Stomach (tissue), 9 donors: ENCODE data around the gene ADAMTSL3. TPM values are rescaled to one million over a fixed set of nuclear protein-coding genes. Genes with fewer than 3 reads are reported as not detected.

Experiments
- DNase-seq, 2 donors: peaks; one replicate each; pipeline versions ENCODE4 v3.0.0 to v3.0.0-alpha.2; 2013 to 2019
- H3K27ac ChIP-seq, 5 donors: fragments of 200-600 bp in 4 of 5; sonication (generic) in 4 of 5; one replicate each; pipeline ENCODE4 v1.5.1; 2013 to 2019; ENCODE audit warnings: mild to moderate bottlenecking in 1 of 5, moderate library complexity in 1 of 5
- H3K27me3 ChIP-seq, 3 donors: fragments of 200-600 bp; sonication (generic); one replicate each; pipeline ENCODE4 v1.5.1; 2017 to 2019; ENCODE audit warnings: mixed run types in 1 of 3
- H3K36me3 ChIP-seq, 4 donors: fragments of 200-600 bp; sonication (generic); 1 replicate in 3 of 4; 2 replicates in 1 of 4; pipeline ENCODE4 v1.5.1; 2016 to 2019
- H3K4me1 ChIP-seq, 4 donors: fragments of 200-600 bp; sonication (generic); one replicate each; pipeline ENCODE4 v1.5.1; 2016 to 2019
- H3K4me3 ChIP-seq, 4 donors: fragments of 200-600 bp; sonication (generic) in 3 of 4; one replicate each; pipeline ENCODE4 v1.5.1; 2016 to 2019; ENCODE audit warnings: mild to moderate bottlenecking in 1 of 4
- H3K9me3 ChIP-seq, 4 donors: fragments of 200-600 bp; sonication (generic); one replicate each; pipeline ENCODE4 v1.5.1; 2016 to 2019
- EP300 ChIP-seq: sonication (generic); formaldehyde crosslinking; IDR thresholded peaks from one replicate; pipeline ENCODE4 v1.6.1; 2017; ENCODE audit warnings: antibody characterized with exemption
- POLR2A ChIP-seq, 4 donors: fragments of 450-650 bp; IDR thresholded peaks; one replicate each; pipeline ENCODE4 v1.6.1; 2016; ENCODE audit warnings: antibody characterized with exemption in 4 of 4, control low read depth in 2 of 4, mild to moderate bottlenecking in 1 of 4, moderate library complexity in 1 of 4
- POLR2AphosphoS5 ChIP-seq, 3 donors: sonication (generic); formaldehyde crosslinking; IDR thresholded peaks; one replicate each; pipeline ENCODE4 v1.6.1; 2016; ENCODE audit warnings: antibody characterized with exemption in 3 of 3
- WGBS, 5 donors: extraction: QIAGEN DNeasy Blood & Tissue Kit in 3 of 5; methylation state at CpG; one replicate each; pipeline versions ENCODE4 v1.1.5 to v1.1.7; 2013 to 2018; 5-methylcytosine and 5-hydroxymethylcytosine counted together
- intact Hi-C: fragments of 100-400 bp; cut with DNase I; formaldehyde crosslinking; loops from one replicate; pipeline ENCODE4 v1.15.1; 2023; ENCODE audit warnings: low total_unique reads
- polyA plus RNA-seq, 3 donors: library from polyadenylated mRNA; stranded (reverse); fragments of 200-250 nt; gene quantifications; one replicate each; pipeline ENCODE4 v1.2.3, GENCODE V29; 2013
- total RNA-seq, 5 donors: library from RNA; depleted of rRNA; stranded (reverse); fragments of >200 nt; gene quantifications; one replicate each; pipeline versions ENCODE4 v1.1.0 to v1.2.3, GENCODE V29; 2014 to 2016
- TF ChIP-seq, protein P1 (sequence below), 7 experiments: fragments of 450-650 bp in 4 of 7; fragments of 200-600 bp in 3 of 7; sonication (generic) in 3 of 7; IDR thresholded peaks; one replicate each; pipeline ENCODE4 v1.5.1; 2016 to 2019; ENCODE audit warnings: antibody characterized with exemption in 7 of 7, control low read depth in 2 of 7, mild to moderate bottlenecking in 1 of 7
- donor health status: healthy with polysubstance abuse.
- donor health status: Bipolar disorder and iron deficiency.
- donor health status: healthy.

ADAMTSL3 gene
- total and polyA plus RNA-seq, 8 donors, result 1.1 to 54.9 (median 6.0) TPM

DNA sequence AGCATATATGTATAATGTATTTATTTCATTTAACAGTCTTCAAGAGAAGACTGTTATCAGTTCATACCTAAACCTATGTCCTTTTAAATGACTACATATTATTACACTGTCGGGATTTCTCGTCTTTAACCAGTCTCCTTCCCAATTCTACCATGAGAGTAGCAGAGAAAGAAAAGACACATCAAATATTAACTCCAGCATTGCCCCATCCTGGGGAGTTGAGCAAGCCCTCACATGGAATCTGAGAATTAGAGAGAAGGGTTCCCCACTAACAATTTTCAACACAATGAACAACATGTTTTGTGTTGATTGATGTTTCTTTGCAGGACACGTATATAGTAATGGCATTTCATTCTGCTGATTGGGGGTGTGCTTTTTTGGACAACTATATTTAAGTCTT, 257.4 kb downstream of the ADAMTSL3 start:
- H3K4me3 ChIP-seq, result no peak overlapping the region
- no peak for DNase-seq
- WGBS, 5 donors, result 63 to 97% (median 75%) methylated on average over 3 of the region's 3 CpGs
- peaks cover 0 to 11% (median 0%) of the 10 kb centered on the region in 4 donors for H3K36me3 ChIP-seq
- no peak overlapping the region for H3K27ac ChIP-seq
- peaks cover 0 to 9% (median 0%) of the 10 kb centered on the region in 4 donors for H3K9me3 ChIP-seq
- H3K4me1 ChIP-seq, result no peaks in the 10 kb centered on the region
- no peaks in the 10 kb centered on the region for H3K27me3 ChIP-seq
- TF ChIP-seq EP300 (no peak), POLR2A (IDR thresholded peaks at IDR 0.05) (no peak), POLR2AphosphoS5 (IDR thresholded peaks at IDR 0.05) (no peak)
- TF ChIP-seq, protein P1, sequence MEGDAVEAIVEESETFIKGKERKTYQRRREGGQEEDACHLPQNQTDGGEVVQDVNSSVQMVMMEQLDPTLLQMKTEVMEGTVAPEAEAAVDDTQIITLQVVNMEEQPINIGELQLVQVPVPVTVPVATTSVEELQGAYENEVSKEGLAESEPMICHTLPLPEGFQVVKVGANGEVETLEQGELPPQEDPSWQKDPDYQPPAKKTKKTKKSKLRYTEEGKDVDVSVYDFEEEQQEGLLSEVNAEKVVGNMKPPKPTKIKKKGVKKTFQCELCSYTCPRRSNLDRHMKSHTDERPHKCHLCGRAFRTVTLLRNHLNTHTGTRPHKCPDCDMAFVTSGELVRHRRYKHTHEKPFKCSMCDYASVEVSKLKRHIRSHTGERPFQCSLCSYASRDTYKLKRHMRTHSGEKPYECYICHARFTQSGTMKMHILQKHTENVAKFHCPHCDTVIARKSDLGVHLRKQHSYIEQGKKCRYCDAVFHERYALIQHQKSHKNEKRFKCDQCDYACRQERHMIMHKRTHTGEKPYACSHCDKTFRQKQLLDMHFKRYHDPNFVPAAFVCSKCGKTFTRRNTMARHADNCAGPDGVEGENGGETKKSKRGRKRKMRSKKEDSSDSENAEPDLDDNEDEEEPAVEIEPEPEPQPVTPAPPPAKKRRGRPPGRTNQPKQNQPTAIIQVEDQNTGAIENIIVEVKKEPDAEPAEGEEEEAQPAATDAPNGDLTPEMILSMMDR (IDR thresholded peaks at IDR 0.05), result no peak
- intact Hi-C loops, result no loop called here

DNA sequence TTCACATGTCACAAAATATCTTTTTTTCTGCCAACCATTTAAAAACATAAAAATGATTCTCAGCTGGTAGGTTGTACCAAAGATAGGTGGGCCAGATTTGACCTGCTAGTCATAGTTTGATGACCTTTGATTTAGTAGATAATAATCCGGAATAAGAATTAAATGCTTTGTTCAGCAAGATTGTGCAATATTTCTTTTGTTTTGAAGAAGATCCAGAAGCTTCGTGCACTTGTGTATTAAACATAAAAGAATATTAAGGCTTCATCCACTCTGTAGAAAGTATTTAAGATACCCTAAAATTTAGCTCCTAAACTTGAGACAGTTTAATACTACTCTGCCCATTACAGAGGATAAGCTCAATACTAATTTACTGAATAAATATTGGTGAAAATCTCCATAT, 258.4 kb downstream of the ADAMTSL3 start:
- H3K27me3 ChIP-seq, result no peaks in the 10 kb centered on the region
- no peak for TF ChIP-seq POLR2AphosphoS5 (IDR thresholded peaks at IDR 0.05)
- TF ChIP-seq POLR2A (IDR thresholded peaks at IDR 0.05), result no peak
- no peaks in the 10 kb centered on the region for H3K4me1 ChIP-seq
- no peak overlapping the region for H3K27ac ChIP-seq
- no peak for DNase-seq
- intact Hi-C loops, result no loop called here
- 70 to 81% (median 78%) methylated on average over 2 of the region's 2 CpGs for WGBS, 5 donors
- no peak overlapping the region for H3K4me3 ChIP-seq
- peaks cover 0 to 11% (median 0%) of the 10 kb centered on the region in 4 donors for H3K36me3 ChIP-seq
- peaks cover 0 to 9% (median 0%) of the 10 kb centered on the region in 4 donors for H3K9me3 ChIP-seq

DNA sequence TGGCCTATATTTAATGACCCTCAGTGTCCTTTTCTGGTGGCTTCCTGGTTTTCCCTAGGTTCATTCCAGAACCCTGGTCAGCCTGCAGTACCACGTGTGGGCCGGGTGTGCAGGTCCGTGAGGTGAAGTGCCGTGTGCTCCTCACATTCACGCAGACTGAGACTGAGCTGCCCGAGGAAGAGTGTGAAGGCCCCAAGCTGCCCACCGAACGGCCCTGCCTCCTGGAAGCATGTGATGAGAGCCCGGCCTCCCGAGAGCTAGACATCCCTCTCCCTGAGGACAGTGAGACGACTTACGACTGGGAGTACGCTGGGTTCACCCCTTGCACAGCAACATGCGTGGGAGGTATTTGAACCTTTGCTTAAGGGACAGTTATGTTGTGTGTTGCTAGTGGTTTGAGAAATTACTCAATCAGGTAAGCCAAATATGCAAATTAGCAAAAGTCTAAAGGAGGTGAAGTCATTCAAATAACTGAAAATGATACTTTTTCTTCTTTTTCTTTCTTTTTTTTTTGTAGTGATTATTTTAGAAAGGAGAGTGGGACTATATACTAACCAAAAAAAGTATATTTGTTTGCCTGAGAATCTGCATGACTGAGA, 259.2 kb downstream of the ADAMTSL3 start:
- Histone ChIP-seq H3K9me3 (peaks cover 0 to 9% (median 0%) of the 10 kb centered on the region in 4 donors), H3K4me3 (no peak overlapping the region), H3K27me3 (no peaks in the 10 kb centered on the region), H3K27ac (no peak overlapping the region), H3K4me1 (no peaks in the 10 kb centered on the region), H3K36me3 (peaks cover 0 to 11% (median 0%) of the 10 kb centered on the region in 4 donors)
- intact Hi-C loops, result no loop called here
- no peak for DNase-seq
- TF ChIP-seq EP300 (no peak), POLR2AphosphoS5 (IDR thresholded peaks at IDR 0.05) (no peak), POLR2A (IDR thresholded peaks at IDR 0.05) (no peak)
- TF ChIP-seq, protein P1 (IDR thresholded peaks at IDR 0.05), result no peak
- 85 to 98% (median 92%) methylated on average over 14 of the region's 14 CpGs for WGBS, 5 donors

DNA sequence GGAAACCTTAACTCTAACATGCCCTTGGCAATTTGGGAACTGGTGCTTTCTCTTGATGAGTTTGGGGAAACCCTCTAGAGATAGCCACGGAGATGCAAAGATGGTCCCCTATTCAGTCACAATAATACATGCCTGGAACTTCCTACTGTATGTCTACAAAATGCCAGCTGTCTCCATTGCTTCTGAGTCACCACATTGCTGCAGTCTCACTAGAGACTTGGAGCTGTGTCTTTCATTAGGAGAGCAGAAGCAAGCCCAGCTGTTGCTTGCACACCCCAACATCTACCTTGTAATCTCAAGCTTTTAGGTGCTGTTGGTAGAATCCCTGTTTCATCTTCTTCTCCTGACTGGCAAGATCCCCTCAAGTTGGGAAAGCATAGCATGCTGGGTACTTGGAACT, 261.0 kb downstream of the ADAMTSL3 start:
- Histone ChIP-seq H3K36me3 (peaks cover 0 to 11% (median 0%) of the 10 kb centered on the region in 4 donors), H3K4me1 (no peaks in the 10 kb centered on the region), H3K27me3 (no peaks in the 10 kb centered on the region), H3K4me3 (no peak overlapping the region), H3K9me3 (no peaks in the 10 kb centered on the region), H3K27ac (no peak overlapping the region)
- 68 to 91% (median 83%) methylated on average over 1 of the region's 1 CpG for WGBS, 5 donors
- TF ChIP-seq, protein P1 (IDR thresholded peaks at IDR 0.05), result no peak
- TF ChIP-seq EP300, result no peak
- no peak for TF ChIP-seq POLR2A (IDR thresholded peaks at IDR 0.05)
- TF ChIP-seq POLR2AphosphoS5 (IDR thresholded peaks at IDR 0.05), result no peak
- DNase-seq, result no peak
- intact Hi-C loops, result no loop called here

DNA sequence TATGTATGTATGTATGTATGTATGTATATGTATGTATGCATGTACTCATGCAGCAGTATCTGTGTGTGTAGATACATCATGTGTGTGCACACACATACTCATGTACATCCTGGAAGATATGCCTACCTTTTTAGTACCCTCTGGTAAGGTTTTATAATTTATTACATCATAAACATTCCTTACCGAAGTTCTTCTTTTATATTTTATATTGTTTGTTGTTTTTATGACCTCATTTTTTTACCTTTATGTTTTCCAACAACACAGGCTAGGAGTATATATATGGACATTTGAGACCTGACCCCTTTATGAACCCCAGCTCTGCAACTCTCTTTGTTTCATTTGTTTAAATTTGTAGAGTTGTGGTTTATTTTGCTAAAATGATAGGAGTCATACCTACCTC, 263.5 kb downstream of the ADAMTSL3 start:
- Histone ChIP-seq H3K4me3 (no peak overlapping the region), H3K4me1 (no peaks in the 10 kb centered on the region), H3K36me3 (peaks cover 0 to 11% (median 0%) of the 10 kb centered on the region in 4 donors), H3K9me3 (no peaks in the 10 kb centered on the region), H3K27me3 (no peaks in the 10 kb centered on the region), H3K27ac (no peak overlapping the region)
- DNase-seq, result no peak
- TF ChIP-seq, protein P1 (IDR thresholded peaks at IDR 0.05), result no peak
- no peak for TF ChIP-seq POLR2A (IDR thresholded peaks at IDR 0.05)
- TF ChIP-seq POLR2AphosphoS5 (IDR thresholded peaks at IDR 0.05), result no peak
- TF ChIP-seq EP300, result no peak
- intact Hi-C loops, result no loop called here
- WGBS, 5 donors, result 3 to 78% (median 35%) methylated on average over 1 of the region's 1 CpG
